Loucy (cell line): ENCODE measurements around the gene ZNF644.
"Not testable (repeated sequence)": the region's sequence is repeated elsewhere in the genome, so short reads cannot be mapped to it uniquely, and the experiment has no call there.

Experiments
- H2AFZ ChIP-seq: fragments of 200-600 bp; sonication (generic); 2 replicates; pipeline ENCODE4 v1.6.0; 2016; ENCODE audit warnings: antibody characterized with exemption, mild to moderate bottlenecking, low read length, moderate library complexity
- H3F3A ChIP-seq: fragments of 200-600 bp; 2 replicates; pipeline ENCODE4 v1.6.0; 2016; ENCODE audit warnings: antibody characterized with exemption, low read depth, mild to moderate bottlenecking
- H3K27me3 ChIP-seq: fragments of 200-600 bp; sonication (generic); 2 replicates; pipeline ENCODE4 v1.6.1; 2014; ENCODE audit warnings: low read length, mild to moderate bottlenecking; ENCODE audit not compliant: insufficient read depth, poor library complexity, severe bottlenecking
- H3K36me3 ChIP-seq: fragments of 200-600 bp; sonication (generic); 2 replicates; pipeline ENCODE4 v1.6.1; 2016; ENCODE audit warnings: low read length; ENCODE audit not compliant: insufficient read depth
- H3K4me1 ChIP-seq: fragments of 200-600 bp; sonication (generic); 2 replicates; pipeline ENCODE4 v1.5.1; 2014; ENCODE audit warnings: low read length, mild to moderate bottlenecking; ENCODE audit not compliant: insufficient read depth, poor library complexity, severe bottlenecking
- H3K4me2 ChIP-seq: fragments of 200-600 bp; sonication (generic); 2 replicates; pipeline ENCODE4 v1.6.0; 2014; ENCODE audit warnings: antibody characterized with exemption, low read length, low read depth, mild to moderate bottlenecking; ENCODE audit not compliant: poor library complexity, severe bottlenecking
- H3K4me3 ChIP-seq: fragments of 200-600 bp; sonication (generic); 2 replicates; pipeline ENCODE4 v1.5.1; 2014; ENCODE audit warnings: low read length, mild to moderate bottlenecking, mixed read lengths; ENCODE audit not compliant: poor library complexity, severe bottlenecking
- H3K79me2 ChIP-seq: fragments of 200-600 bp; sonication (generic); 2 replicates; pipeline ENCODE4 v1.6.1; 2014; ENCODE audit warnings: low read length; ENCODE audit not compliant: insufficient read depth
- H3K9ac ChIP-seq: fragments of 200-600 bp; sonication (generic); 2 replicates; pipeline ENCODE4 v1.6.0; 2014; ENCODE audit warnings: mild to moderate bottlenecking, low read depth, low read length, moderate library complexity; ENCODE audit not compliant: poor library complexity, severe bottlenecking
- H3K9me2 ChIP-seq: fragments of 200-600 bp; sonication (generic); replicated peaks from 2 replicates; pipeline ENCODE4 v1.6.1; 2016; ENCODE audit warnings: low read depth, low read length, mixed read lengths
- H3K9me3 ChIP-seq: fragments of 200-600 bp; sonication (generic); 2 replicates; pipeline ENCODE4 v1.6.1; 2014; ENCODE audit warnings: mild to moderate bottlenecking, antibody characterized with exemption, low read length, low read depth; ENCODE audit not compliant: insufficient read depth
- H4K20me1 ChIP-seq: fragments of 200-600 bp; sonication (generic); 2 replicates; pipeline ENCODE4 v1.6.0; 2014; ENCODE audit warnings: antibody characterized with exemption, low read length, mild to moderate bottlenecking; ENCODE audit not compliant: insufficient read depth, poor library complexity, severe bottlenecking
- EZH2phosphoT487 ChIP-seq: fragments of 200-600 bp; IDR thresholded peaks from 2 replicates; pipeline ENCODE4 v1.6.1; 2018; ENCODE audit warnings: antibody characterized with exemption, mild to moderate bottlenecking, moderate library complexity, borderline replicate concordance
- TF ChIP-seq, protein P1 (sequence below): fragments of 200-600 bp; sonication (generic); conservative IDR thresholded peaks from 2 replicates; pipeline ENCODE4 v1.5.1; 2014; ENCODE audit warnings: mild to moderate bottlenecking, antibody characterized with exemption, low read length

The ZNF644 gene

DNA sequence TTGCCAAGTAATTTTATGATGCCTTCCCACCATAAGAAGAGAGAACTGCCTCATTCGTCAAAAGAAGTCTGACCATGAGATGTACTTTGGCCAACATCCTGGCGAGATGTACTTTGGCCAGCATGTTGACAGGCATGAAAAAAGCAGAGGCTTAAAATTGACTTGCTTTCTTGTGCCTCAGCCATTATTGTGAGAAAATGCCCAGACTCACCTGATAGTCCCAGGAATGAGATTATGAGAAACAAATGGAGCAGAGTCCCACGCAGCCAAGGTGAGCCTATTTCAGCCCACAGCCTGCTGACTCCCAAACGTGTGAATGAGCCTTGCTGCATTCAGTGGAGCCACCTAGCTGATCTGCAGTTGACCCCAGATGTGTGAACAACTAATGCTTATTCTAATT is 43.5 kb upstream of the ZNF644 start:
- no peak overlapping the region for H3K9ac ChIP-seq
- no peaks in the 10 kb centered on the region for H4K20me1 ChIP-seq
- H3K4me1 ChIP-seq: no peaks in the 10 kb centered on the region
- H3K27me3 ChIP-seq: no peaks in the 10 kb centered on the region
- H3K4me2 ChIP-seq: no peak overlapping the region
- no peaks in the 10 kb centered on the region for H3K79me2 ChIP-seq
- H3K9me3 ChIP-seq: no peaks in the 10 kb centered on the region
- H2AFZ ChIP-seq: no peak overlapping the region
- no peaks in the 10 kb centered on the region for H3K36me3 ChIP-seq
- H3K9me2 ChIP-seq: no peaks in the 10 kb centered on the region
- H3K4me3 ChIP-seq: no peak overlapping the region
- no peak for TF ChIP-seq EZH2phosphoT487
- TF ChIP-seq, protein P1, sequence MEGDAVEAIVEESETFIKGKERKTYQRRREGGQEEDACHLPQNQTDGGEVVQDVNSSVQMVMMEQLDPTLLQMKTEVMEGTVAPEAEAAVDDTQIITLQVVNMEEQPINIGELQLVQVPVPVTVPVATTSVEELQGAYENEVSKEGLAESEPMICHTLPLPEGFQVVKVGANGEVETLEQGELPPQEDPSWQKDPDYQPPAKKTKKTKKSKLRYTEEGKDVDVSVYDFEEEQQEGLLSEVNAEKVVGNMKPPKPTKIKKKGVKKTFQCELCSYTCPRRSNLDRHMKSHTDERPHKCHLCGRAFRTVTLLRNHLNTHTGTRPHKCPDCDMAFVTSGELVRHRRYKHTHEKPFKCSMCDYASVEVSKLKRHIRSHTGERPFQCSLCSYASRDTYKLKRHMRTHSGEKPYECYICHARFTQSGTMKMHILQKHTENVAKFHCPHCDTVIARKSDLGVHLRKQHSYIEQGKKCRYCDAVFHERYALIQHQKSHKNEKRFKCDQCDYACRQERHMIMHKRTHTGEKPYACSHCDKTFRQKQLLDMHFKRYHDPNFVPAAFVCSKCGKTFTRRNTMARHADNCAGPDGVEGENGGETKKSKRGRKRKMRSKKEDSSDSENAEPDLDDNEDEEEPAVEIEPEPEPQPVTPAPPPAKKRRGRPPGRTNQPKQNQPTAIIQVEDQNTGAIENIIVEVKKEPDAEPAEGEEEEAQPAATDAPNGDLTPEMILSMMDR: no peak
- H3F3A ChIP-seq: no peaks in the 10 kb centered on the region

DNA sequence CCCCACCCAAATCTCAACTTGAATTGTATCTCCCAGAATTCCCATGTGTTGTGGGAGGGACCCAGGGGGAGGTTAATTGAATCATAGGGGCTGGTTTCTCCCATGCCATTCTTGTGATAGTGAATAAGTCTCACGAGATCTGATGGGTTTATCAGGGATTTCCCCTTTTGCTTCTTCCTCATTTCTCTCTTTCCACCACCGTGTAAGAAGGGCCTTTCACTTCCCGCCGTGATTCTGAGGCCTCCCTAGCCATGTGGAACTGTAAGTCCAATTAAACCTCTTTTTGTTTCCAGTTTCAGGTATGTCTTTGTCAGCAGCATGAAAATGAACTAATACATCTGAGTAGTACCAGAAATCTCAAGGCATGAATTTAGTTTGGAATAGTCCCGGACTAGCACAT is 41.6 kb upstream of the ZNF644 start:
- H3F3A ChIP-seq, H3K79me2 ChIP-seq, H3K9ac ChIP-seq, H3K9me2 ChIP-seq, H3K9me3 ChIP-seq, H3K4me2 ChIP-seq, H4K20me1 ChIP-seq, H3K27me3 ChIP-seq, H3K4me1 ChIP-seq, H2AFZ ChIP-seq, H3K4me3 ChIP-seq, H3K36me3 ChIP-seq: not testable (repeated sequence)

DNA sequence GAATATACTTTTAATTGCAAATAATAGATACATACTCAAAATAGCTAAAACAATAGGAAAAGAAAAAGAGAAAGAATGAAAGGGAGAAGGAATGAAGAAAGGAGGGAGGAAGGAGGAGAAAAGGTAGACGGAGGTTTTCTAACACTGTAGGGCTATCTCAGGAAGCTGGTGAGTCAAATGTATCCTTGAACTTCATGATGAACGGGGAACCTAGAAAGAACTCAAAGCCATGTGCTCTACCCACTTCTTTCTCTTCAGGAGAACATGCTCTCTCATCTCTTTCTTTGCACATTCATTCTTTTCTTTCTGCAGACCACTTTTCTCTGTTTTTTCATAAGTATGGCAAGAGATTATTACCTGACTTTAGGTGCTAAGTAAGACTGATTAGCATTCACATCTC is 37.3 kb upstream of the ZNF644 start:
- H3K4me3 ChIP-seq: no peak overlapping the region
- no peak overlapping the region for H2AFZ ChIP-seq
- no peaks in the 10 kb centered on the region for H3F3A ChIP-seq
- no peaks in the 10 kb centered on the region for H3K79me2 ChIP-seq
- no peaks in the 10 kb centered on the region for H3K36me3 ChIP-seq
- no peaks in the 10 kb centered on the region for H3K27me3 ChIP-seq
- no peak overlapping the region for H3K4me2 ChIP-seq
- TF ChIP-seq EZH2phosphoT487: no peak
- TF ChIP-seq, protein P1: no peak
- no peak overlapping the region for H3K9ac ChIP-seq
- no peaks in the 10 kb centered on the region for H3K4me1 ChIP-seq
- H3K9me2 ChIP-seq: no peaks in the 10 kb centered on the region
- no peaks in the 10 kb centered on the region for H4K20me1 ChIP-seq
- H3K9me3 ChIP-seq: no peaks in the 10 kb centered on the region

DNA sequence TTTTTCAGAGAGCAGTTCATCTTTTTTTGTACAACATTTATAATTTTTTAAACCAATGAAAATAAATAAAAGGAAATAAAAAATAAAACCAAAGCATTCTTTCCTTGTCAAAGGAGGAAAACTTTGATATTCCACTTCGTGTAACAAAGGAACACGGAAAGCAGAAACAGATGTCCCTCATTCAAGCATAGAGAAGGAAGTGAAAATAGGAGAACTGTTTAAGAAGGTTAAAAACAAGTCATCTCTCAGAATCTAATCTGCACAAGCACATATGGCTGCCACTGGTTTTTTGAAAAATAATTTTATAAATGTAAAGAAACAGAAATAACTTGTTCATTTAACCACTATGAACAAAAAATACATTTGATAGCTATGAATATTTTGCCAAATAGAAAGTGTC is 35.9 kb upstream of the ZNF644 start:
- H3K36me3 ChIP-seq: no peaks in the 10 kb centered on the region
- no peak overlapping the region for H2AFZ ChIP-seq
- H4K20me1 ChIP-seq: no peaks in the 10 kb centered on the region
- no peaks in the 10 kb centered on the region for H3K27me3 ChIP-seq
- H3K4me2 ChIP-seq: no peak overlapping the region
- no peaks in the 10 kb centered on the region for H3K79me2 ChIP-seq
- no peaks in the 10 kb centered on the region for H3K9me3 ChIP-seq
- H3K9ac ChIP-seq: no peak overlapping the region
- H3F3A ChIP-seq: no peaks in the 10 kb centered on the region
- H3K4me3 ChIP-seq: no peak overlapping the region
- H3K4me1 ChIP-seq: no peaks in the 10 kb centered on the region
- TF ChIP-seq, protein P1: no peak
- TF ChIP-seq EZH2phosphoT487: no peak
- H3K9me2 ChIP-seq: no peaks in the 10 kb centered on the region
